ENCODE measurements around the gene HOXC10. TPM values are rescaled to one million over a fixed set of nuclear protein-coding genes. Genes with fewer than 3 reads are reported as not detected.

Gene HOXC10
- total RNA-seq, 2 donors from 2014 or later = not detected

GRCh38 chr12:54006559-54007220 lies 21.7 kb downstream of the HOXC10 start:
- H3K36me3 ChIP-seq = no peaks in the 10 kb centered on the region
- no peak for TF ChIP-seq CTCF (IDR thresholded peaks at IDR 0.05)
- peaks cover 48 to 62% of the 10 kb centered on the region in 2 donors for H3K27me3 ChIP-seq
- H3K27ac ChIP-seq = no peak overlapping the region
- H3K4me1 ChIP-seq = peaks cover 0 to 18% of the 10 kb centered on the region in 2 donors
- no peak for DNase-seq (ENCODE audit: low spot score)
- no peaks in the 10 kb centered on the region for H3K9me3 ChIP-seq
- H3K4me3 ChIP-seq = peak overlapping the region in 1 of 2 donors; percentile 30

GRCh38 chr12:54007538-54008259 lies 22.8 kb downstream of the HOXC10 start:
- Histone ChIP-seq H3K9me3 (no peaks in the 10 kb centered on the region), H3K27ac (no peak overlapping the region), H3K36me3 (no peaks in the 10 kb centered on the region), H3K27me3 (peaks cover 46 to 56% of the 10 kb centered on the region in 2 donors), H3K4me3 (no peak overlapping the region), H3K4me1 (peaks cover 0 to 18% of the 10 kb centered on the region in 2 donors)
- no peak for TF ChIP-seq CTCF (IDR thresholded peaks at IDR 0.05)
- DNase-seq (ENCODE audit: low spot score) = no peak

GRCh38 chr12:54008260-54008552 lies 23.3 kb downstream of the HOXC10 start:
- no peaks in the 10 kb centered on the region for H3K36me3 ChIP-seq
- no peaks in the 10 kb centered on the region for H3K9me3 ChIP-seq
- no peak for TF ChIP-seq CTCF (IDR thresholded peaks at IDR 0.05)
- peaks cover 0 to 18% of the 10 kb centered on the region in 2 donors for H3K4me1 ChIP-seq
- DNase-seq (ENCODE audit: low spot score) = no peak
- no peak overlapping the region for H3K27ac ChIP-seq
- H3K4me3 ChIP-seq = no peak overlapping the region
- H3K27me3 ChIP-seq = peaks cover 42 to 51% of the 10 kb centered on the region in 2 donors

- no peaks in the 10 kb centered on the region for H3K9me3 ChIP-seq
- no peak overlapping the region for H3K27ac ChIP-seq
- H3K36me3 ChIP-seq = no peaks in the 10 kb centered on the region
- peaks cover 46 to 59% of the 10 kb centered on the region in 2 donors for H3K27me3 ChIP-seq
- TF ChIP-seq CTCF (IDR thresholded peaks at IDR 0.05) = no peak
- peak overlapping the region in 1 of 2 donors; percentile 25 for H3K4me3 ChIP-seq
- no peak for DNase-seq (ENCODE audit: low spot score)
- peaks cover 0 to 21% of the 10 kb centered on the region in 2 donors for H3K4me1 ChIP-seq
Measured at GRCh38 chr12:54009171-54010052, 24.5 kb downstream of the HOXC10 start.

- Histone ChIP-seq H3K27ac (no peak overlapping the region), H3K27me3 (peaks cover 48 to 68% of the 10 kb centered on the region in 2 donors), H3K9me3 (no peaks in the 10 kb centered on the region), H3K4me3 (no peak overlapping the region), H3K4me1 (peaks cover 0 to 25% of the 10 kb centered on the region in 2 donors), H3K36me3 (no peaks in the 10 kb centered on the region)
- TF ChIP-seq CTCF (IDR thresholded peaks at IDR 0.05) = no peak
- no peak for DNase-seq (ENCODE audit: low spot score)
Measured at GRCh38 chr12:54010053-54010971, 25.4 kb downstream of the HOXC10 start.

Measured in right atrium auricular region (tissue), 2 donors.